ENCODE measurements around the gene IL22RA2. TPM values are rescaled to one million over a fixed set of nuclear protein-coding genes. Genes with fewer than 3 reads are reported as not detected.

IL22RA2 gene
- total and polyA plus RNA-seq, 7 donors: not detected

GRCh38 chr6:137175868-137176245 is 2.4 kb upstream of the IL22RA2 start:
- no peak for TF ChIP-seq CTCF (IDR thresholded peaks at IDR 0.05)
- H3K9me3 ChIP-seq: no peaks in the 10 kb centered on the region
- no peaks in the 10 kb centered on the region for H3K36me3 ChIP-seq (ENCODE audit: insufficient read depth in 1 of 2, low read depth in 1 of 2)
- DNase-seq (no peak), ATAC-seq (no peak)
- H3K4me3 ChIP-seq: no peak overlapping the region
- intact Hi-C loops (cut with DNase I): no loop called here
- no peaks in the 10 kb centered on the region for H3K27me3 ChIP-seq (ENCODE audit: insufficient read depth in 3 of 3, low read length in 2 of 3)
- no peak overlapping the region for H3K27ac ChIP-seq
- WGBS, 3 donors: 87 to 95% (median 92%) methylated on average over 1 of the region's 1 CpG
- no peaks in the 10 kb centered on the region for H3K4me1 ChIP-seq

- no peaks in the 10 kb centered on the region for H3K9me3 ChIP-seq
- no peak overlapping the region for H3K27ac ChIP-seq
- 38 to 49% (median 39%) methylated on average over 4 of the region's 4 CpGs for WGBS, 3 donors
- H3K27me3 ChIP-seq (ENCODE audit: insufficient read depth in 3 of 3, low read length in 2 of 3): no peaks in the 10 kb centered on the region
- H3K4me1 ChIP-seq: no peaks in the 10 kb centered on the region
- H3K36me3 ChIP-seq (ENCODE audit: insufficient read depth in 1 of 2, low read depth in 1 of 2): no peaks in the 10 kb centered on the region
- H3K4me3 ChIP-seq: no peak overlapping the region
- ATAC-seq: no peak
- TF ChIP-seq CTCF (IDR thresholded peaks at IDR 0.05): no peak
- DNase-seq: no peak
- intact Hi-C loops (cut with DNase I): no loop called here
Observed at GRCh38 chr6:137175157-137175867, 1.9 kb upstream of the IL22RA2 start.

GRCh38 chr6:137172734-137173431 is 561 bp downstream of the IL22RA2 start:
- Histone ChIP-seq H3K4me1 (no peaks in the 10 kb centered on the region), H3K9me3 (no peaks in the 10 kb centered on the region), H3K4me3 (no peak overlapping the region), H3K27me3 (ENCODE audit: insufficient read depth in 3 of 3, low read length in 2 of 3) (no peaks in the 10 kb centered on the region), H3K36me3 (ENCODE audit: insufficient read depth in 1 of 2, low read depth in 1 of 2) (no peaks in the 10 kb centered on the region), H3K27ac (no peak overlapping the region)
- ATAC-seq (no peak), DNase-seq (no peak)
- intact Hi-C loops (cut with DNase I): no loop called here
- no peak for TF ChIP-seq CTCF (IDR thresholded peaks at IDR 0.05)
- 94 to 95% (median 94%) methylated on average over 11 of the region's 11 CpGs for WGBS, 3 donors

GRCh38 chr6:137171824-137172733 is 1.4 kb downstream of the IL22RA2 start:
- WGBS, 3 donors: 46 to 57% (median 50%) methylated on average over 13 of the region's 13 CpGs
- H3K9me3 ChIP-seq: no peaks in the 10 kb centered on the region
- no peak overlapping the region for H3K27ac ChIP-seq
- H3K27me3 ChIP-seq (ENCODE audit: insufficient read depth in 3 of 3, low read length in 2 of 3): no peaks in the 10 kb centered on the region
- H3K4me3 ChIP-seq: no peak overlapping the region
- H3K36me3 ChIP-seq (ENCODE audit: insufficient read depth in 1 of 2, low read depth in 1 of 2): no peaks in the 10 kb centered on the region
- intact Hi-C loops (cut with DNase I): no loop called here
- no peak for ATAC-seq
- no peak for DNase-seq
- TF ChIP-seq CTCF (IDR thresholded peaks at IDR 0.05): no peak
- H3K4me1 ChIP-seq: no peaks in the 10 kb centered on the region

Measured in psoas muscle (tissue), 8 donors.